DMS 273 (cell line): ENCODE data around the gene CYP2U1.
"Not testable (repeated sequence)": the region's sequence is repeated elsewhere in the genome, so short reads cannot be mapped to it uniquely, and the experiment has no call there.

Experiments used
- DNase-seq: peaks from one replicate; lab custom pipeline; 2025; ENCODE audit not compliant: unreplicated experiment; lab: John Stamatoyannopoulos, UW

CYP2U1 gene

DNA sequence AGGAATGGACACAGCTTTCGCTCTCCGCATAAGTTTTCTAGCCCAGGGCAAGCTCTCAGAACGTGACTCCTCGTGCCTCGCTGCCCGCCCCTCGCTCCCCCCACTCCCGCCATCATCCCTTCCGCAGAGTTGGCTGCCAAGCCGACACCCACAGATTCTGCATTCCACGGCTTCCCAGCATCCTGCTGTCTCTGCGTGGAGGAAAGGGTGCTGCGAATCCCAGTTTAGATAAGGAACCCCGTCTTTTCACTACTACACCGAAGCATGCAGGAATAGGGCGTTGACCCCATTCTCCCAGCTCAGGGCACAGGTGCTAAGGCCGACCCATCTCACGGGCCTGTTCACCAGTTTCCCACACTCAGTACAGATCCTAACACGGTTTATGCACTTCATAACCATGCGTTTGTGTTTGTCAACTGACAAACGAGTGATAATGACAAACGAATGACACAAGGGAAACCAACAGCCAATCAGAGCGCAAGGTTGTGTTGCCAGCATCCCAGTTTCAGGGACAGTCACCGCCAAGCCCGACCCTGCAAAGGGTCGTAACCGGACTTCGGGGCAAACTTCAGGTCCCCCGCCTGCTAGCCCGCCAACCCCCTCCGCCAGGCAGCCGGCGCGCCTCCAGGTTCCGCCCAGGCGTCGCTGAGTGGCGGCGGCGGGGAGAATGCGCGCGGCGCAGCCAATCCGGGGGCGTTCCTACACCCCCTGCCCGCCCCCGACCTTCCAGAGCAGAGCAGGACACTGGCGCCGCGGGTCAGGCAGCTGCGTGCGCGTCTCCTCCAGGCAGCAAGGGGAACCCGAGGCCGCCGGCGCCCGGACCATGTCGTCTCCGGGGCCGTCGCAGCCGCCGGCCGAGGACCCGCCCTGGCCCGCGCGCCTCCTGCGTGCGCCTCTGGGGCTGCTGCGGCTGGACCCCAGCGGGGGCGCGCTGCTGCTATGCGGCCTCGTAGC is at the start of gene CYP2U1:
TSS of gene CYP2U1 (plus strand) at position 729 of the 954 bp plus-strand sequence. CDS start at position 824, 95 bp downstream.
- peak; percentile 87 for DNase-seq

DNA sequence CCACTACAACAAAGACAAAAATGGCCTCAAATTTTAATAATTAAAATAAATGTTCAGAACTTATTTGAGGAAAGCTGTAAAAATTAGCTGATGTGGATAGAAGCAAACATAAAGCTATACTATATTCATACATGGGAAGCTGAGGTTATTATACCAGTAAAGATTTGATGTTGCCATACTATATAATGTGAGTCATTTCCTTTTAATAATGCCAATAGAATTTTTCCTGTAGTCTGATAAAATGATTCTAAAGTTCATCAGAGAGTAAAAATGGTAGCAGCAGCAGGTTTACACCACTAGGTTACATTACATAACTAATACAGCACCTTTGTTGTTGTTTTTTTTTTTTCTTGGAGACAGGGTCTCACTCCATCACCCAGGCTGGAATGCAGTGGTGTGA is 45.5 kb upstream of the CYP2U1 start:
- no peak for DNase-seq

DNA sequence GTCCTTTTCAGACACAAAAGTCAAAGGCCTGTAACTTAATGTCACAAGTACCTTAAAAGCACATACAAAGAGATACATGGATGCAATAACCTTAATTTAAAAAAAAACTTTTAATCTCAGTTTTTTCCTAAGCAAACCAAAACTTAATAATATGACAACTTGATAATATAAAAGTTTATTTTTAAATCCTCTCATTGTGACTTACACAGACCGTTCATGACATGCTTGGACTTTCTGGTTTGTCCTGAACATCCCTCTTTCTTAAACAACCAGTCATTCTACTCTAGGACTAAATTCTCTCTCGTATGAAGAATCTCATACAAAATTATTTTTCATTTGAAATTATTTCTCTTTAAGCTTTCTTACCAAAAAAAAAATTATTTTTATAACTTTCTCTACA is 43.1 kb upstream of the CYP2U1 start:
- DNase-seq: peak; percentile 30

DNA sequence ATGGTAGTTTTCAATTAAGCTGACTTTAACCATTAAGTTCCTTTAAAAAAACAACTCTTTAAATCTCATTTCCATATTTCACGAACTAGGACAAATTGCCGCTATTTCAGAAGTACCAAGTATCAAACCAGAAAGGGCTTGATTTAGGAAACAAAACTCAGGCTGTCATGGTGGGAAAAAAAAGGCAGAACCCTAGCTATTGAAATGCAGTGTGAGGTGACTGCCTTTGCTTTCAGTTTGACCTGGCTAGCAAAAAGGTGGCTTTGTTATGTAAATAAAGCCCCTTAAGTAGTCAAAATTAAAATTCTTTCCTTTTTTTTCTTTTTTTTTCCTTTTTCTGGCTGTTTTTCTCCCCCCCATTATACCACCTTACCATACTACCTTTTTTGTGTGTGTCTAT is 40.6 kb upstream of the CYP2U1 start:
- DNase-seq: no peak

DNA sequence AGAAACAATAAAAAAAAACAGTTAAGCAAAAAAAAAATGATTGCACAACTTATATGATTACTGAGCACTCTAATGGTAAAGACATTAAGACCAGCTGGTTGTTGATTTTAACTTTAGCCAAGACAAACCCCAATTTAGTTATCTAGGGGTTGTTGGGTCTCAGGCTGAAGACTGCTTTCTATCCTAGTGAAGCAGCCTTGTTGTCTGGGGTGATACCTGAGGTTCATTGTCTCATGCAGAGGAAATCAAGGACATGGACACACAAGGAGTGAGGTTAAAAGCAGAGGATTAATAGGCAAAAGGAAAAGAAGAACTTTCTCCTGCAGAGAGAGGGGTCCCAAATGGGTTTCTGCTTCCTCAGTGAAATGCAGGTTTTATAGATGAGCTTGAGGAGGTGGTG is 40.0 kb upstream of the CYP2U1 start:
- DNase-seq: no peak

DNA sequence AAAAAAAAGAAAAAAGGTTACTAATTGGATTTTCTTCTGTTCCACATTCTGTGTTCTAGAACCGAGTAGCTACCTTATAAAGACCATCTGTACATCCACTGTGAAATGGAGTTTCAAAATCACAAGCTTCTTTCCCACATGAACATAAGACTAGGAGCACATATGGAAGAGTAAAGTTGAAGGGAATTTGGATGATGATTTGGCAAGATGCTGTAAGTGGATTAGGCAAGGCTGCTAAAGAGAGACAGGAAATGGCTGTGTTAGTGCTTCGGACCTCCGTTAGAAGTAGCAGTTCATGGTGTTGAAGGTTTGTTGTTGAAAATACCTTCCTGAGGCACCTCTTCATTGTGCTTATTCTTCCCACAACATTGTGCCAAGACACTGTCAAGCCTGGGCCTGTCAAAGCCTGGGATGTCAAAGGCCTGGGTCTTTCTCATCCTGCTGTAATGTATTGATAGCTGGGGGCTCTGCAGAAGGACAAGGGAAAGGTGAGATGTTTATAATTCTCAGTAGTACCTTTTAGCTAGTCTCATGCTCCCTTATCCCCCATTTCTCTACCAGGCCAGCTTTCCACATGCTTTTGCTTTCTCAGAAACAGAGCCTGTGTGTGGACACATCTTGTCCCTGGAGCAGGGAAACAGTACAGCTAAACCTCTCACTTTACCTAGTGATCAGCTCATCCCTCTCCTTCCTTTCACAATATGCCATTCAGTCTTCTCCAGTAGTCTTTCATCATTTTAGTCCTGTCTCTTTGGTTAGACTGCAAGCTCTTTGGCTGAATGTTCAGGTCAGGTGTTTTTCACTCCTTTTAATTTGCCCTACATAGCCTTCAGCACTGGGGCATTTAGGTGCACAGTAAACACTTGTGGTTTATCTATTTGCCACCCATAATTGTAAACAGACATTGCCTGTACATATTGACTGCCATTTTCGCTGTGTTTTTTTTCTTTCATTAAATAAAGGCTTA is 37.9 kb upstream of the CYP2U1 start:
- DNase-seq: no peak

DNA sequence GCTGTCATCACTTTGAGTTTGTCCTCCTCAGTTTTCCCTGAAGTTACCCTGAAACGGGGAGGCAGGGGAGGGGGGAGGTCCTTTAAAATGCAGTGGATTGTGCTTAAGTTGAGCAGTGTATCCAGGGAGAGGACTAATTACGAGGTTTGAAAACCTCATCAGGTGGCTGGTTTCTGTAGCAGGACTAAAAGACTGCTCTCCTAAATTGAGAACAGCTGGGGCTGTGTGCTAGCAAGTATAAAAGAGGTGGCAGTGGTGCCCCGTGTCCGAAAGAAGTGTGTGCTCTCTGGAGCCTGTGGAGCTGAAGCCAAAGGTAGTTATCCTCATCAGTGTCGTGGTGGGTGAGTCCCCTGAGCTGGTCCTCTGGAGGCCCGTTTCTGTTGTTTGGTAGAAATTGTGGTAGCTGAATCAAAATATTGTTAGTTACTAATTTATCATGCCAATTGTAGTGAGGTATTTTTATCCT is 37.2 kb upstream of the CYP2U1 start:
- no peak for DNase-seq

DNA sequence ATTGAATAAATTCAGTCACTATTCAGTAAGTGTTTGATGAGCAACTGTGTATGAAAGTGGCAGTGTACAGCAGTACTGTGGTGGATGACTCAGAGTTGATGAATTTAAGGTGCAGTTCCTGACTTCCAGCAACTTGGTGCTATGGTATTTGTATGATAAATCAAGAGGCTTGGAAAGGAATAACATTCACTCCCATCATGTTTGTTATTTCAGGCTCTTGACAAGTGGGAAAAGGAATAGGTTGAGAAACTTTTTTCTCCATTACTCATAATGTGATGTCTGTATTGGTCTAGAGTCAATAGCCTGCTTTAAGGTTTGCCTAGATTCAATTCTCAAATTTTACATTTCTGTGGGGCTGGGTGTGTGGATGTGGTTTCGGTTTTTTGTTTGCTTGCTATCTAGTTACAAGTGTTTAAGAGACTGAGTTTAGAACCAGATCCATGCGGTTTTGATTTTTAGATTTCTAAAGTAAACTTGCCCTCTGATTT is 35.1 kb upstream of the CYP2U1 start:
- DNase-seq: no peak

DNA sequence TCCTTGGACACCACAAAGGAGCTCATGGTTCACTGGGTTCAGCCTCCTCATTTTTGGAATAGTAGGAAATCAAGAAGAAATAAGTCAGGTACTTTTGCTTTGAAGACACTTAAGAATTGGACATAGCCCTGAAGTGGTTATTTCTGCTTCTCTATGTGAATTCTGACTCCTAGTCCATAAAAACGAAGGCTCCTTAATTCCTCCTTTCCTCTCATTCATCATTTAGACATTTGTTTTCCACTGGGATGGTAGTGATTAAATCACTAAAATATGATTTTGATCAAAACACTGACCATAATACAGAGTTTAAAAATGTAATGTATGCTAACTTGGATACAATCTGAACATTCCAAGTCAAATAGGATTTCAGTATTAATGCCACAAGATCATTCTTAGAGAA is 34.7 kb upstream of the CYP2U1 start:
- DNase-seq: no peak

DNA sequence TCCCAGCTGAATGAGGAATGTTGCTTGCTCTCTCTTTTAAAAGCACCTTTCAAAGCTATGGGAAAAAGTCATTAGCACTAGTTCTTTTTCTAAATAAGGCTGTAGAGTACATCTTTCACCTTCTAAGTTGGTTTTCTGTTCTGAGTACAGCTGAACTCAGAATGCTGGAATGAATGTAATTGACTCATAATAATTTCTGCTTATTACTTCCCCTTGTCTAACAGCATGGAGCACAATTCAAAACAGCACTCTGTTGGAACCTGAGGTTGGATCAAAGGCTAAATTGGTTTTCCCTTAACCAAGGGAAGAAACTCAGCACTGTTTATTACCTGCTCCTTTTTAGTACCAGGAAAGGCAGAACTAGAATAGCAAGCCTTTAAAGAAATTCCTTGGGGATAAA is 33.5 kb upstream of the CYP2U1 start:
- no peak for DNase-seq

DNA sequence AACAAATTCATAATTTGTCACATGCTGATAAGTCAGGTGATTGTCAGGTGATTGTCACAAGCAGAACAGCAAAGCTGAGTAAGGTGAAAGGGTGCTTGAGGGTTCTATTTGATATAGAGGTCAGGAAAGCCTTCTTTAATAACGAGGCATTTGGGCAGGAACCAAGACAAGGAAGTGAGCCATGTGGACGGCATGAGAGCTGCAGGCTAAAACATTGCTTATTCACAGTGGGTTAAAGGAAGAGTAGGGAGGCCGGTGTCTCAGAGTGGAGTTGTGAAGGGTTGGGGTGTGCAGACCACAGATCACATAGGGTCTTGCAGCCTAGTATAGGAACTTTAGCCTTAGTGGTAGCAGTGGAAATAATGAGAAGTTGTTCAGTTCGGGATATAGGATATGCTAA is 31.3 kb upstream of the CYP2U1 start:
- no peak for DNase-seq

DNA sequence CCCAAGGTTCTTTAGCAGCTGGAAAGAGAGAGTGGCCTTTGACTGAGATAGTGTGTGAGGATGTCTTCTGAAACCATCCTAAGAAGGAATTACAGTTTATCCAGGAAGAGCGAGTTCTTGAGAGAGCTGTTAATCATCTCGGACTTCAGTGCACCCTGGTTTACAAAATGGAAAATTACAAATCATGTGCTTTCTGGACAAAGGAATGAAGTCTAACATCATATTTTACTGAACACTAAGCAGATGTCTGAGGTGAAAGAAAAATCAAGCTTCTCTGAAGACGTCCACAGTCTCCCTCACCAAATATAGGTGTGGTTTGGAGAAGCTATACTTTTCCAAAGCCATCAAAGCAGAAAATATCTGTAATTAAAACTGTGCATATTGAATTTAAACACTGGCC is 30.8 kb upstream of the CYP2U1 start:
- DNase-seq: no peak

DNA sequence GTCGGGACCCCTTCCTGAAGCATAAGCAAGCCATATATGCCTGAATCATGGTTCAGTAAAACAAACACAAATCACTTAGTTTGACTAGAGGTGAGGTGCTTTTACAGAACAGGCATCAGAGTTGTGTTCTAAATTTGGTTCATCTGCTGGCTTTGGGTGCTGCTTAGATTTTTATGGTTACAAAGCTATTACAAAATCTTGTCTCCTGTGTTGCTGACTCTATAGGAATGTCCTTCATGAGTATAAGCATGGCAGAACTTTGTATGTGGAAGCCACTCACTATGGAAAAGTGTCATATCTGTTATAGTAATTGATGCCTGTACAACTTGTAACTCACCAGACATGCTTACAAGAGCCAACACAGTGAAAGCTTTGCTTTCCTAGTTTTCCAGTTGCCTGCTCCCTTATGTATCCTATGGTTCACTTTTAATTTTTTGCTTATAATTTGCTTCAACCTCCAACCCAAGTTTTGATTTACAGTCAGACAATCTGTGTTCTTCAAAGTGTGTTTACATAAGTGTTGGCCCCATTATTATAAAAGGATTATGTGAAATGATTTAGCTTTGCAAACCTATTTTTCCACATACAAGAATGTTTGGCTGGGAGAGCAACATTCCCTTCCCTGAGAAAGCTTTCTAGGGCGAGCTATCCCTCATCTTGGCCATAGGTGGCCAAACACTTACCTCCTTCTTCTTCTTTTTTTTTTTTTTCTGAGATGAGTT is 30.0 kb upstream of the CYP2U1 start:
- DNase-seq: no peak

DNA sequence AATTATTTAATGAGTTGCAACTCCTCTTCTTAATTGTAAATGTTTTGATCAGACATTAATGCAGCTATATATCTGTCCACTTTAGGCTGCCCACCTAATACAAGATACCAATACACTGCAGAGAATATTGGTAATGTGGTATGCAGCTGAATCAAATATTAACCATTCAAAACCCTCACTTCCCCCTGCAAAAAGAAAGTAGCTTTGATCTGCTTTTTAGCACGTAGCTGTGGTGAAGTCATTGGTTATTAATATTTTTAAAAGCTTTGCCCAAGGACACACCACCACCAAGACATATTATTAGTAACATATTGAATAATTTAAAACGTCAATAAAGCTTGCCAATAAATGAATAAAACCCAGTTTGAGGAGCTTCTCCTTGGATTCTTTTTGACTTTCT is 28.6 kb upstream of the CYP2U1 start:
- DNase-seq: no peak

DNA sequence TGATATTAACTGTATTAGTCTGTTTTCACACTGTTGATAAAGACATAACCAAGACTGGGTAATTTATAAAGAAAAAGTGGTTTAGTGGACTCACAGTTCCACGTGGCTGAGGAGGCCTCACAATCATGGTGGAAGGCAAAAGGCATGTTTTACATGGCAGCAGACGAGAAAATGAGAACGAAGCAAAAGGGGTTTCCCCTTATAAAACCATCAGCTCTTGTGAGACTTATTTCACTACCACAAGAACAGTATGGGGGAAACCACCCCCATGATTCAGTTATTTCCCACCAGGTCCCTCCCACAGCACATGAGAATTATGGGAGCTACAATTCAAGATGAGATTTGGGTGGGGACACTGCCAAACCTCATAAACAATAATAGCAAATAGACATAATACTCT is 26.3 kb upstream of the CYP2U1 start:
- not testable (repeated sequence) for DNase-seq

DNA sequence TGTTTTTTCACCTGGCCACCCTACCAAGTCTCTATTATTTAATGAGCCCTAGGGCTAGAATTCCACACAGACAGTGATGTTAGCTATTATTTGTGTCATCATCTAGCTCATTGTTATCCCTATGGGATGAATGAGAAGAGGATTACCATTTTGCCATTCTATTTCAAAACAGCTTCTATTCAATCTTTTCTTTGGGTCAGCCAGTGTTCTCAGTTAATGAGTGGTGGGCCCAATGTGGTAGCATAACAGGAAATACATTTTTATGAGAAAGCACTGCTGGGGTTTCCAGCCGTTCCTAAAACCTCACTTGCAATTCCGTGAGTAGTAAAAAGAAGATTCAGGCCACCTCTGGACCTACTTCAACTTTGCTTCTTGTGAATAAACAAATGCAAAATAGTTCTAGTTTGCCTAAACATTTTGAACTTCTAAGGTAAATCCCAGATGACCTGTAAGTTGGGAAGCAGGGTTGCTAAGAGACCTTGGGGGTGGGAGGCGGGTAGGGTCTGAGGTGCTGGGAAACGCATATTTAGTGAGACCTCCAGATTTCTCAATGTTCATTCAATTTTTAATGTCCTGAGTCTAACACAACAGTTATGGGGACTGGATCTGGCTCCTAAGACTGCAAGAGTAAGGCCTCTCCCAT is 24.8 kb upstream of the CYP2U1 start:
- no peak for DNase-seq

DNA sequence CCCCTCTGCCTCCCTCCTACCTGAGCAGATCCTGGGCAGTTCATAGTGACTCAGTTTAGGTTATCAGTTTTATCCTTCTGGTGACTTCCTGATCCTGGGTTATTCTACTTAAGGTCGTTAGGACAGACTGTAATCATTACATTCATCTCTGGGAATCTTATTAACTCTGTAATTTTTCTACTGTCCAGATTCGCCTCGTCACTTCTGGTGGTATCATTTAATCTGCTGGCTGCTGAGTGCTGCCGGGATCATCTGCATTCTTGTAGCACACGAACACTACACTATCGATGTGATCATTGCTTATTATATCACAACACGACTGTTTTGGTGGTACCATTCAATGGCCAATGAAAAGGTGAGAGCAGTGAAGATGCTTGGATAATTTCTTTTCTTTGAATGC is 23.0 kb upstream of the CYP2U1 start:
- no peak for DNase-seq

DNA sequence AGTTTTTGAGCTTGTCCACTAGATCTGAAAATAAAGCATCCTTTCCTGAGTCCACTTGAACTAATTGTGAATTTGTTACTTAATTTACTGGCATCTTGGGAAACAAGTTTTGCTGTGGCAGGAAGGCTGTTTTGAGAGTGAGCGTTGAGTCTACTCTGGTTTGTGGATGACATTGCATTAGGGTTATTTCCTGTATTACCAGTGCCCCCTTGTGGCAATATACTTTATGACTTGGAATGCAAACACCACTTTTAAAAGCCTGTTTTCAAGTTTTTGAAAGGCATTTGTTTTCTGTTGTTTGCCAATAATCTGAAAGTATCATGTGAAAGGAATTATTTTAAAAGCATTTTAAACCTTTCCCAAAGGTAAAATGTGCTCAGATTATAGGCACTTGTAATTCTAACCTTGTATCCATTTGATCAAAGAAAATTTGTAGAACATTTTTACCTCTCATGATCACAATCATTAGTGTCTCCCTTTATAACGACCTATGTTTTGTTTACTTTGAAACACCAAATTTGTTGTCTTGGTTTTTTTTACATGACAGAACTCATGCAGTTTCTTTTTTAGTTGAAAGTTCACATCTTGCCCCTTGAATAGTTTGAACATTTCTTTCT is 18.0 kb upstream of the CYP2U1 start:
- peak; percentile 75 for DNase-seq

DNA sequence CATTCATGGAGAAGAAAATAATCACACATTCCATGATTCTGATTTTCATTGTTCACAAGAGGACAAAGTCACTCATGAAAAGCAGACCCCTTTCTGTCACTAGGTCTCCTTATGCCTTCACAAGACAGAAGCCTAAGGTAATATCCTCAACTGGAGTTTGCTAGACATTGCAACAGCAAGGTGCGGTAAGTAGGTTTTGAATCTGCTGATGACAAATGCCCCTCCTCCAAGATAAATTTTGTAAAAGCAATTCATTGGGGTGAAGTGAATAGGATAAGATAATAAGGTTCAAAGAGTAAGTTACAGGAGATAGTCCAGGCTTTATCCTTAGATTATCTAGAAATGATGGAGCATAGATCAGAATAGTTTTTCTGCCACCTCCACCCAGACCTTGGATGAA is 16.1 kb upstream of the CYP2U1 start:
- no peak for DNase-seq

DNA sequence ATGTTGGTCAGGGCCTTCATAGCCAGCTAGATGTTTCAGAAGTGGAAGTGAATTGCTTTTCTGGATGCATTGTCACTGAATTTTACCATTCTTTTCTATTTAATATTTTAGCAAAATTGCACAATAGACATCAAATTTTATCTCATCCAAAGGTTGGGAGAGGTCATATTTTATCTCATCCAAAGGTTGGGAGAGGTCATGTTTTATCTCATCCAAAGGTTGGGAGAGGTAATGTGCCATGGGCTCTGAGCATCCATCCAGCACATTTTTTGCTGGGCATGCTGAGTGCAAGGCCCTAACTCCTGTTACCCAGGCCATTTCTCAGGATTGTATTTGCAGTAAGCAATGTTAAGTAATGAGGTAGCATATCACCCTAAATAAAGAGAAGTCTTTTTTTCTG is 14.7 kb upstream of the CYP2U1 start:
- DNase-seq: no peak
